SK-N-MC (cell line): ENCODE results near the gene RNPS1.

ENCODE experiments used
- EZH2 ChIP-seq: fragments of 200-600 bp; sonication (generic); IDR thresholded peaks from one replicate; pipeline ENCODE4 v1.6.1; 2017; ENCODE audit warnings: antibody characterized with exemption
- FOXP2 ChIP-seq: optimal IDR thresholded peaks from 2 replicates; pipeline ENCODE3; 2011; ENCODE audit warnings: mild to moderate bottlenecking, moderate library complexity; ENCODE audit not compliant: insufficient read depth; ENCODE audit errors: extremely low read length, control extremely low read depth
- POLR2AphosphoS5 ChIP-seq: IDR thresholded peaks from 2 replicates; pipeline ENCODE4 v1.6.1; 2012; ENCODE audit warnings: mild to moderate bottlenecking, low read depth, low read length, borderline replicate concordance

DNA sequence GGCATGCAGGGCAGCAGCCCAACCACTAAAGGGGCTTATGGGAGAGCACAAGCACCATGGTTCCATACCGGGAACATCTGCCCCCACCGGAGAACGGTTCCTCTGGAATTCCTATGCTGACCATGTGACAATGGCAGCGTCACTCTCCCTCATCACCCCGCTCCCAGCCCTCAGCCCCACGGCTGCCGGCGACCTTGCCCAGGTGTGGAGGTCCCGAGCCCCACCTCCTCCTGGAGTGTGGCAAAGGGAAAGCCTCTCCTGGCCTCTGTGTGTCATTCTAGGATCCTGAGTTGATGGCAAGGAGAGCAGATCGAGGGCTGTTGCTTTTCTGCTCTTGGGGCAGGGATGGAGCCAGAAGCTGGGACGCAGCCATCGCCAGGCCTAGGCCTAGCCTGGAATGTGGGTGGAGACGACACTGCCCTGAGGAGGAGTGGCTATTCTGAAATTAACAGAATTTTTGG, 17.8 kb upstream of the RNPS1 start:
- TF ChIP-seq EZH2 (no peak), POLR2AphosphoS5 (no peak), FOXP2 (no peak)
